Vagina (tissue), 2 donors: ENCODE results near the gene NSUN6. TPM values are rescaled to one million over a fixed set of nuclear protein-coding genes. Genes with fewer than 3 reads are reported as not detected.

ENCODE experiments used
- DNase-seq, 2 donors: peaks; one replicate each; pipeline ENCODE4 v3.0.0-alpha.2; 2017; ENCODE audit errors: extremely low spot score in 2 of 2
- H3K27ac ChIP-seq: fragments of 200-600 bp; sonication (generic); one replicate; pipeline ENCODE4 v1.5.1; 2019
- H3K27me3 ChIP-seq: fragments of 200-600 bp; sonication (generic); one replicate; pipeline ENCODE4 v1.5.1; 2019
- H3K36me3 ChIP-seq, 2 donors: fragments of 200-600 bp; sonication (generic); one replicate each; pipeline ENCODE4 v1.5.1; 2017 to 2019
- H3K4me1 ChIP-seq: fragments of 200-600 bp; sonication (generic); one replicate; pipeline ENCODE4 v1.5.1; 2019
- H3K4me3 ChIP-seq, 2 donors: fragments of 200-600 bp; sonication (generic); 1 replicate in 1 of 2; 2 replicates in 1 of 2; pipeline ENCODE4 v1.5.1; 2016 to 2019
- H3K9me3 ChIP-seq: fragments of 200-600 bp; sonication (generic); one replicate; pipeline ENCODE4 v1.5.1; 2019
- POLR2A ChIP-seq, 2 donors: fragments of 450-650 bp; IDR thresholded peaks; one replicate each; pipeline ENCODE4 v1.6.1; 2017; ENCODE audit warnings: antibody characterized with exemption in 2 of 2, mild to moderate bottlenecking in 2 of 2, moderate library complexity in 2 of 2
- POLR2AphosphoS5 ChIP-seq, 2 donors: sonication (generic); formaldehyde crosslinking; IDR thresholded peaks; one replicate each; pipeline ENCODE4 v1.9.0; 2017; ENCODE audit warnings: antibody characterized with exemption in 2 of 2, mild to moderate bottlenecking in 2 of 2, low read depth in 1 of 2; ENCODE audit not compliant: insufficient read depth in 1 of 2
- intact Hi-C: fragments of 100-400 bp; cut with DNase I; formaldehyde crosslinking; loops from one replicate; pipeline ENCODE4 v1.15.1; 2023
- total RNA-seq: library from RNA; depleted of rRNA; stranded (reverse); fragments of >200 nt; gene quantifications from one replicate; pipeline ENCODE4 v1.2.3, GENCODE V29; 2016
- TF ChIP-seq, protein P1 (sequence below), 3 experiments: fragments of 450-650 bp in 2 of 3; fragments of 200-600 bp in 1 of 3; sonication (generic) in 1 of 3; IDR thresholded peaks; one replicate each; pipeline ENCODE4 v1.5.1; 2017 to 2019; ENCODE audit warnings: antibody characterized with exemption in 3 of 3, mild to moderate bottlenecking in 2 of 3, moderate library complexity in 2 of 3

Gene NSUN6
- total RNA-seq, 1 donor from 2014 or later: 11.5 TPM

GRCh38 chr10:18666810-18667209 is 15.4 kb upstream of the NSUN6 start:
- intact Hi-C loops: no loop called here
- H3K27ac ChIP-seq: no peak overlapping the region
- DNase-seq: no peak
- TF ChIP-seq POLR2AphosphoS5 (IDR thresholded peaks at IDR 0.05; ENCODE audit: insufficient read depth in 1 of 2, low read depth in 1 of 2) (no peak), POLR2A (IDR thresholded peaks at IDR 0.05) (no peak)
- TF ChIP-seq, protein P1, sequence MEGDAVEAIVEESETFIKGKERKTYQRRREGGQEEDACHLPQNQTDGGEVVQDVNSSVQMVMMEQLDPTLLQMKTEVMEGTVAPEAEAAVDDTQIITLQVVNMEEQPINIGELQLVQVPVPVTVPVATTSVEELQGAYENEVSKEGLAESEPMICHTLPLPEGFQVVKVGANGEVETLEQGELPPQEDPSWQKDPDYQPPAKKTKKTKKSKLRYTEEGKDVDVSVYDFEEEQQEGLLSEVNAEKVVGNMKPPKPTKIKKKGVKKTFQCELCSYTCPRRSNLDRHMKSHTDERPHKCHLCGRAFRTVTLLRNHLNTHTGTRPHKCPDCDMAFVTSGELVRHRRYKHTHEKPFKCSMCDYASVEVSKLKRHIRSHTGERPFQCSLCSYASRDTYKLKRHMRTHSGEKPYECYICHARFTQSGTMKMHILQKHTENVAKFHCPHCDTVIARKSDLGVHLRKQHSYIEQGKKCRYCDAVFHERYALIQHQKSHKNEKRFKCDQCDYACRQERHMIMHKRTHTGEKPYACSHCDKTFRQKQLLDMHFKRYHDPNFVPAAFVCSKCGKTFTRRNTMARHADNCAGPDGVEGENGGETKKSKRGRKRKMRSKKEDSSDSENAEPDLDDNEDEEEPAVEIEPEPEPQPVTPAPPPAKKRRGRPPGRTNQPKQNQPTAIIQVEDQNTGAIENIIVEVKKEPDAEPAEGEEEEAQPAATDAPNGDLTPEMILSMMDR (IDR thresholded peaks at IDR 0.05): no peak
- peaks cover 37% of the 10 kb centered on the region for H3K4me1 ChIP-seq
- H3K4me3 ChIP-seq: no peak overlapping the region
- H3K27me3 ChIP-seq: no peaks in the 10 kb centered on the region
- H3K36me3 ChIP-seq: peaks cover 0 to 22% of the 10 kb centered on the region in 2 donors
- H3K9me3 ChIP-seq: no peaks in the 10 kb centered on the region

GRCh38 chr10:18665815-18666558 is 14.6 kb upstream of the NSUN6 start:
- Histone ChIP-seq H3K4me1 (peaks cover 45% of the 10 kb centered on the region), H3K27me3 (no peaks in the 10 kb centered on the region), H3K27ac (no peak overlapping the region), H3K4me3 (no peak overlapping the region), H3K36me3 (peaks cover 0 to 14% of the 10 kb centered on the region in 2 donors), H3K9me3 (no peaks in the 10 kb centered on the region)
- TF ChIP-seq, protein P1 (IDR thresholded peaks at IDR 0.05): no peak
- TF ChIP-seq POLR2A (IDR thresholded peaks at IDR 0.05) (no peak), POLR2AphosphoS5 (IDR thresholded peaks at IDR 0.05; ENCODE audit: insufficient read depth in 1 of 2, low read depth in 1 of 2) (no peak)
- no peak for DNase-seq
- intact Hi-C loops: no loop called here

- H3K27me3 ChIP-seq: no peaks in the 10 kb centered on the region
- no peak for DNase-seq
- no peak overlapping the region for H3K27ac ChIP-seq
- H3K4me1 ChIP-seq: peaks cover 55% of the 10 kb centered on the region
- no peaks in the 10 kb centered on the region for H3K9me3 ChIP-seq
- TF ChIP-seq, protein P1 (IDR thresholded peaks at IDR 0.05): no peak
- TF ChIP-seq POLR2A (IDR thresholded peaks at IDR 0.05) (no peak), POLR2AphosphoS5 (IDR thresholded peaks at IDR 0.05; ENCODE audit: insufficient read depth in 1 of 2, low read depth in 1 of 2) (no peak)
- intact Hi-C loops: no loop called here
- H3K36me3 ChIP-seq: peaks cover 0 to 7% of the 10 kb centered on the region in 2 donors
- no peak overlapping the region for H3K4me3 ChIP-seq
These were observed 13.6 kb upstream of the NSUN6 start for GRCh38 chr10:18664841-18665478.

- no peak for DNase-seq
- Histone ChIP-seq H3K9me3 (no peaks in the 10 kb centered on the region), H3K27ac (no peak overlapping the region), H3K27me3 (no peaks in the 10 kb centered on the region), H3K36me3 (no peaks in the 10 kb centered on the region), H3K4me1 (peaks cover 46% of the 10 kb centered on the region), H3K4me3 (peak overlapping the region in 1 of 2 donors; percentile 87)
- intact Hi-C loops: no loop called here
- TF ChIP-seq POLR2AphosphoS5 (IDR thresholded peaks at IDR 0.05; ENCODE audit: insufficient read depth in 1 of 2, low read depth in 1 of 2): no peak
- TF ChIP-seq, protein P1 (IDR thresholded peaks at IDR 0.05): no peak
- no peak for TF ChIP-seq POLR2A (IDR thresholded peaks at IDR 0.05)
These were observed 9.5 kb upstream of the NSUN6 start for GRCh38 chr10:18660816-18661431.
